GM12878 (cell line): Measurements from ENCODE around the gene SUGCT. TPM values are rescaled to one million over a fixed set of nuclear protein-coding genes. Genes with fewer than 3 reads are reported as not detected.

Experiments
- ATAC-seq: fragments of 200-7000 bp; cut with Tn5 transposase; 3 replicates; pipeline ENCODE4 v1.9.1; 2020; ENCODE audit warnings: mild to moderate bottlenecking, moderate library complexity
- BruUV-seq: library from RNA; stranded (reverse); fragments of 400-500 nt; replicated peaks from 2 replicates; lab custom pipeline; 2021; lab: Mats Ljungman, UMichigan
- CTCF ChIA-PET: fragments of 300-600 bp; sonication (Branson Sonifier 250); formaldehyde crosslinking; extraction: SDS; loops from one replicate; lab custom pipeline; 2021; ENCODE audit warnings: inconsistent platforms; lab: Yijun Ruan, JAX
- POLR2A ChIA-PET: fragments of 350-600 bp; formaldehyde crosslinking; extraction: SDS; loops from one replicate; lab custom pipeline; 2021; ENCODE audit warnings: inconsistent platforms; lab: Charles Lee
- RAD21 ChIA-PET: fragments of 300-600 bp; sonication (Branson Sonifier 250); formaldehyde crosslinking; loops from one replicate; lab custom pipeline; 2023; ENCODE audit warnings: antibody characterized with exemption; ENCODE audit not compliant: unreplicated experiment; lab: Charles Lee
- SMC1A ChIA-PET: fragments of 300-600 bp; sonication (Branson Sonifier 250); formaldehyde crosslinking; loops from one replicate; lab custom pipeline; 2023; ENCODE audit not compliant: unreplicated experiment, uncharacterized antibody; lab: Charles Lee
- DNase-seq: peaks from one replicate; pipeline ENCODE4 v3.0.0-alpha.2; 2011; ENCODE audit warnings: low read depth, low spot score
- FAIRE-seq: peaks from 3 replicates; lab custom pipeline; 2011; peaks lifted over from hg19 to GRCh38; lab: Jason Lieb, UNC
- H2AFZ ChIP-seq: 2 replicates; pipeline ENCODE4 v1.6.0; 2011; ENCODE audit warnings: low read depth, low read length, control low read depth; ENCODE audit not compliant: control insufficient read depth
- H3K27ac ChIP-seq: 2 replicates; pipeline ENCODE4 v1.5.1; 2011; ENCODE audit warnings: control low read depth; ENCODE audit not compliant: control insufficient read depth, insufficient read depth
- H3K27me3 ChIP-seq, 2 experiments: replicated peaks in 1 of 2; 2 replicates each; pipeline versions ENCODE4 v1.6.0 to v1.6.1; 2011; ENCODE audit warnings: low read length in 1 of 2; ENCODE audit not compliant: control insufficient read depth in 2 of 2, insufficient read depth in 2 of 2
- H3K36me3 ChIP-seq, 2 experiments: 2 replicates each; pipeline ENCODE4 v1.5.1; 2011; ENCODE audit warnings: low read length in 1 of 2; ENCODE audit not compliant: control insufficient read depth in 2 of 2, insufficient read depth in 2 of 2
- H3K4me1 ChIP-seq: 2 replicates; pipeline ENCODE4 v1.6.1; 2011; ENCODE audit warnings: mild to moderate bottlenecking, low read length, moderate library complexity, mixed read lengths; ENCODE audit not compliant: control insufficient read depth, insufficient read depth
- H3K4me2 ChIP-seq: 2 replicates; pipeline ENCODE4 v1.6.0; 2011; ENCODE audit warnings: control low read depth; ENCODE audit not compliant: control insufficient read depth, insufficient read depth
- H3K4me3 ChIP-seq: fragments of 200-600 bp; sonication (generic); 2 replicates; pipeline ENCODE4 v1.5.1; 2016
- H3K79me2 ChIP-seq: 2 replicates; pipeline ENCODE4 v1.6.0; 2011; ENCODE audit warnings: low read length; ENCODE audit not compliant: control insufficient read depth, insufficient read depth
- H3K9ac ChIP-seq: 2 replicates; pipeline ENCODE4 v1.8.0; 2011; ENCODE audit warnings: low read length, control low read depth, mixed read lengths; ENCODE audit not compliant: control insufficient read depth, insufficient read depth
- H3K9me3 ChIP-seq: replicated peaks from 3 replicates; pipeline ENCODE4 v1.5.1; 2011; ENCODE audit warnings: mild to moderate bottlenecking, low read length; ENCODE audit not compliant: control insufficient read depth, insufficient read depth
- H4K20me1 ChIP-seq: 2 replicates; pipeline ENCODE4 v1.6.0; 2011; ENCODE audit not compliant: control insufficient read depth, insufficient read depth
- BHLHE40 ChIP-seq, 2 experiments: fragments of 450-650 bp in 1 of 2; IDR thresholded peaks; 2 replicates each; pipeline ENCODE4 v1.6.1; 2011 to 2017; ENCODE audit warnings: low read depth in 2 of 2, borderline replicate concordance in 1 of 2, improper control_type of control experiment in 1 of 2, low read length in 1 of 2, mild to moderate bottlenecking in 1 of 2
- HSF1 ChIP-seq: fragments of 150-350 bp; IDR thresholded peaks from 2 replicates; pipeline ENCODE4 v1.6.1; 2014; ENCODE audit warnings: mild to moderate bottlenecking, low read depth, low read length
- LARP7 ChIP-seq: fragments of 450-650 bp; IDR thresholded peaks from 2 replicates; pipeline ENCODE4 v1.6.1; 2017; ENCODE audit warnings: mild to moderate bottlenecking
- RBBP5 ChIP-seq: fragments of 200-600 bp; sonication (generic); conservative IDR thresholded peaks from 2 replicates; pipeline ENCODE4 v1.6.1; 2016
- SP1 ChIP-seq: IDR thresholded peaks from one replicate; pipeline ENCODE4 v1.6.1; 2011; ENCODE audit warnings: low read depth, low read length
- SUZ12 ChIP-seq: fragments of 200-600 bp; sonication (generic); IDR thresholded peaks from one replicate; pipeline ENCODE4 v1.6.1; 2018; ENCODE audit warnings: antibody characterized with exemption, mild to moderate bottlenecking; ENCODE audit not compliant: unreplicated experiment
- TAF1 ChIP-seq: IDR thresholded peaks from 2 replicates; pipeline ENCODE4 v1.6.1; 2011; ENCODE audit warnings: mild to moderate bottlenecking, low read depth, low read length, borderline replicate concordance
- TCF12 ChIP-seq: IDR thresholded peaks from 2 replicates; pipeline ENCODE4 v1.6.1; 2011; ENCODE audit warnings: low read depth, mild to moderate bottlenecking, low read length
- ZNF207 ChIP-seq: fragments of 450-650 bp; IDR thresholded peaks from 2 replicates; pipeline ENCODE4 v1.6.1; 2014; ENCODE audit warnings: antibody characterized with exemption, mild to moderate bottlenecking, borderline replicate concordance
- WGBS: methylation state at CpG from one replicate; pipeline ENCODE4 v1.1.6; 2016; ENCODE audit warnings: low lambda C conversion rate; ENCODE audit not compliant: insufficient replicate concordance, insufficient coverage; ENCODE audit errors: missing lambda C conversion rate; 5-methylcytosine and 5-hydroxymethylcytosine counted together
- in situ Hi-C: fragments of 300-500 bp; cut with MboI; formaldehyde crosslinking; loops from 9 replicates; pipeline ENCODE4 v1.14.3; 2018; ENCODE audit warnings: mixed read lengths
- intact Hi-C: fragments of 100-400 bp; cut with micrococcal nuclease; formaldehyde crosslinking; loops from one replicate; pipeline ENCODE4 v1.14.2; 2022; ENCODE audit not compliant: unreplicated experiment
- polyA plus RNA-seq, 11 experiments: library from polyadenylated mRNA; depleted of rRNA in 4 of 11; unstranded in 6 of 11; stranded (reverse) in 5 of 11; fragments of >200 nt; fragmentation: Nextera tagmentation in 4 of 11; fragmentation: Illumina TruSeq in 1 of 11; extraction: Ambion mirVana in 4 of 11; extraction: Trizol in 1 of 11; gene quantifications; 1 replicate in 1 of 11; 2 replicates in 10 of 11; pipeline versions ENCODE4 v1.2.1 to v1.2.3, GENCODE V29; 2011 to 2016; ENCODE audit warnings: inconsistent platforms in 2 of 11, missing spikeins in 2 of 11, low read depth in 1 of 11
- total RNA-seq, 4 experiments: library from RNA; depleted of rRNA in 3 of 4; stranded (reverse); fragments of >200 nt in 3 of 4; fragmentation: Illumina TruSeq in 1 of 4; extraction: Trizol in 1 of 4; gene quantifications; 2 replicates each; pipeline versions ENCODE4 v1.2.1 to v1.2.3, GENCODE V29; 2013 to 2021
- TF ChIP-seq, protein P1 (sequence below): fragments of 450-650 bp; formaldehyde crosslinking; IDR thresholded peaks from 2 replicates; pipeline ENCODE4 v1.5.0; 2022; ENCODE audit warnings: mild to moderate bottlenecking, missing genetic modification characterization
- TF ChIP-seq, protein P2 (sequence below): fragments of 450-650 bp; IDR thresholded peaks from 2 replicates; pipeline ENCODE4 v1.6.1; 2017; ENCODE audit warnings: borderline replicate concordance
- TF ChIP-seq, protein P3 (sequence below): fragments of 450-650 bp; IDR thresholded peaks from 2 replicates; pipeline ENCODE4 v1.6.1; 2018; ENCODE audit warnings: borderline replicate concordance, mild to moderate bottlenecking; ENCODE audit not compliant: partially characterized antibody

SUGCT gene
- total and polyA plus RNA-seq, 10 of the 15 experiments (the other 5 are each of a cell fraction or from before 2014, with no cell fraction given): 0.08 to 1.2 (median 0.67) TPM; not detected in 1

DNA sequence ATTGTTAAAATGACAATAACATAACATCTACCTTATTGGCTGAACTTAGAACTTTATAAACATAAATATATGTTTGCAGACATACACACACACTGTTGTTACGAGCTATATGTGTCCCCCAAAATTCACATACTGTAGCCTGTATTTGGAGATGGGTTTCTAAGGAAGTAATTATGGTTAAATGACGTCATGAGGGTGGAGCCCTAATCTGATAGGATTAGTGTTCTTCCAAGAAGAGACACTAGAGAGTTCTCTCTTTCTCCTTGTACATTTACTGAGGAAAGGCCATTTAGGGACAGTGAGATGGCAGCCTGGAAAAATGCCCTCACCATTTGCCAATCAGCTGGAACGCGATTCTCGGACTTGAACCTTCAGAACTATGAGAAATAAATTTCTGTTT is 211.7 kb downstream of the SUGCT start (continued):
- TF ChIP-seq, protein P1, sequence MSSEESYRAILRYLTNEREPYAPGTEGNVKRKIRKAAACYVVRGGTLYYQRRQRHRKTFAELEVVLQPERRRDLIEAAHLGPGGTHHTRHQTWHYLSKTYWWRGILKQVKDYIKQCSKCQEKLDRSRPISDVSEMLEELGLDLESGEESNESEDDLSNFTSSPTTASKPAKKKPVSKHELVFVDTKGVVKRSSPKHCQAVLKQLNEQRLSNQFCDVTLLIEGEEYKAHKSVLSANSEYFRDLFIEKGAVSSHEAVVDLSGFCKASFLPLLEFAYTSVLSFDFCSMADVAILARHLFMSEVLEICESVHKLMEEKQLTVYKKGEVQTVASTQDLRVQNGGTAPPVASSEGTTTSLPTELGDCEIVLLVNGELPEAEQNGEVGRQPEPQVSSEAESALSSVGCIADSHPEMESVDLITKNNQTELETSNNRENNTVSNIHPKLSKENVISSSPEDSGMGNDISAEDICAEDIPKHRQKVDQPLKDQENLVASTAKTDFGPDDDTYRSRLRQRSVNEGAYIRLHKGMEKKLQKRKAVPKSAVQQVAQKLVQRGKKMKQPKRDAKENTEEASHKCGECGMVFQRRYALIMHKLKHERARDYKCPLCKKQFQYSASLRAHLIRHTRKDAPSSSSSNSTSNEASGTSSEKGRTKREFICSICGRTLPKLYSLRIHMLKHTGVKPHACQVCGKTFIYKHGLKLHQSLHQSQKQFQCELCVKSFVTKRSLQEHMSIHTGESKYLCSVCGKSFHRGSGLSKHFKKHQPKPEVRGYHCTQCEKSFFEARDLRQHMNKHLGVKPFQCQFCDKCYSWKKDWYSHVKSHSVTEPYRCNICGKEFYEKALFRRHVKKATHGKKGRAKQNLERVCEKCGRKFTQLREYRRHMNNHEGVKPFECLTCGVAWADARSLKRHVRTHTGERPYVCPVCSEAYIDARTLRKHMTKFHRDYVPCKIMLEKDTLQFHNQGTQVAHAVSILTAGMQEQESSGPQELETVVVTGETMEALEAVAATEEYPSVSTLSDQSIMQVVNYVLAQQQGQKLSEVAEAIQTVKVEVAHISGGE: no peak

DNA sequence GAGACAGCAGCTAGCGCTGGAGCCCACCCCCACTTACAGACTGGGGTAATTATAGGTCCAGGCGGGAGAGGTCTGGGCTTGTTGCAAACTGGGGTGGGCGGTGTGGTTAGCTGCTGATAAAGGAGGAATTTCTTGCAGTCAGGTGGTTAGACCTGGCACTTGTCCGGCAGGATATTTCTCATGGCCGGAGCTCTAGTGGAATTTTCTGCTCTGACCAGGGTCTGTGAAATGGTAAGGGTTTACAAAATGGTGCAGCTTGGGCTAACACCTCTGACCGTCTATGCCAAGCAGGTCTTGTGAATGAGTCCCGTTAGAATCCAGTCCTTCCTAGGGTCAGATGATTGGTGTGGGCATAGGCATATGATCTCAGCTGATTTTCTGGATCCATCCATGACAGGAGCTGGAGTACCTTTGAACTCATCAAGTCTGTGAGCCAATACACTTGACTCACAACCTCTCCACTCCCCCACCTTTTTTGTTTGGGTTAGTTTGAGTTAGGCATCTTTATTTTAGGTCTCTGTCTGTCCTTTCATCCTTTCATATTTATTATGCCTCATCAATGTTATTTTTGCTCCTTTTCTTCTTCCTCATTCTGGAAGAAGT is 213.4 kb downstream of the SUGCT start:
- no peaks in the 10 kb centered on the region for H4K20me1 ChIP-seq
- no peaks in the 10 kb centered on the region for H3K79me2 ChIP-seq
- DNase-seq: no peak
- intact Hi-C loops (no loop called here), in situ Hi-C loops (no loop called here)
- no peak overlapping the region for H3K4me3 ChIP-seq
- 59% methylated on average over 7 of the region's 7 CpGs for WGBS
- no peaks in the 10 kb centered on the region for H3K27me3 ChIP-seq
- no peaks in the 10 kb centered on the region for H3K4me1 ChIP-seq
- no peak overlapping the region for H3K4me2 ChIP-seq
- H3K27ac ChIP-seq: no peak overlapping the region
- no peak overlapping the region for H3K9ac ChIP-seq
- ATAC-seq: no peak
- CTCF ChIA-PET: no interaction called here
- no TSS peak for BruUV-seq
- H3K36me3 ChIP-seq: no peaks in the 10 kb centered on the region
- no peak overlapping the region for H2AFZ ChIP-seq
- no peak for FAIRE-seq
- POLR2A ChIA-PET: no interaction called here
- TF ChIP-seq LARP7: no peak
- TF ChIP-seq TAF1: no peak
- TF ChIP-seq HSF1: no peak
- TF ChIP-seq ZNF207: no peak
- no peak for TF ChIP-seq TCF12
- TF ChIP-seq BHLHE40 (IDR thresholded peaks at IDR 0.05; ENCODE audit: borderline replicate concordance in 1 of 2, low read depth in 2 of 2, low read length in 1 of 2): no peak
- TF ChIP-seq, protein P2, sequence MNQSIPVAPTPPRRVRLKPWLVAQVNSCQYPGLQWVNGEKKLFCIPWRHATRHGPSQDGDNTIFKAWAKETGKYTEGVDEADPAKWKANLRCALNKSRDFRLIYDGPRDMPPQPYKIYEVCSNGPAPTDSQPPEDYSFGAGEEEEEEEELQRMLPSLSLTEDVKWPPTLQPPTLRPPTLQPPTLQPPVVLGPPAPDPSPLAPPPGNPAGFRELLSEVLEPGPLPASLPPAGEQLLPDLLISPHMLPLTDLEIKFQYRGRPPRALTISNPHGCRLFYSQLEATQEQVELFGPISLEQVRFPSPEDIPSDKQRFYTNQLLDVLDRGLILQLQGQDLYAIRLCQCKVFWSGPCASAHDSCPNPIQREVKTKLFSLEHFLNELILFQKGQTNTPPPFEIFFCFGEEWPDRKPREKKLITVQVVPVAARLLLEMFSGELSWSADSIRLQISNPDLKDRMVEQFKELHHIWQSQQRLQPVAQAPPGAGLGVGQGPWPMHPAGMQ: no peak
- TF ChIP-seq, protein P3, sequence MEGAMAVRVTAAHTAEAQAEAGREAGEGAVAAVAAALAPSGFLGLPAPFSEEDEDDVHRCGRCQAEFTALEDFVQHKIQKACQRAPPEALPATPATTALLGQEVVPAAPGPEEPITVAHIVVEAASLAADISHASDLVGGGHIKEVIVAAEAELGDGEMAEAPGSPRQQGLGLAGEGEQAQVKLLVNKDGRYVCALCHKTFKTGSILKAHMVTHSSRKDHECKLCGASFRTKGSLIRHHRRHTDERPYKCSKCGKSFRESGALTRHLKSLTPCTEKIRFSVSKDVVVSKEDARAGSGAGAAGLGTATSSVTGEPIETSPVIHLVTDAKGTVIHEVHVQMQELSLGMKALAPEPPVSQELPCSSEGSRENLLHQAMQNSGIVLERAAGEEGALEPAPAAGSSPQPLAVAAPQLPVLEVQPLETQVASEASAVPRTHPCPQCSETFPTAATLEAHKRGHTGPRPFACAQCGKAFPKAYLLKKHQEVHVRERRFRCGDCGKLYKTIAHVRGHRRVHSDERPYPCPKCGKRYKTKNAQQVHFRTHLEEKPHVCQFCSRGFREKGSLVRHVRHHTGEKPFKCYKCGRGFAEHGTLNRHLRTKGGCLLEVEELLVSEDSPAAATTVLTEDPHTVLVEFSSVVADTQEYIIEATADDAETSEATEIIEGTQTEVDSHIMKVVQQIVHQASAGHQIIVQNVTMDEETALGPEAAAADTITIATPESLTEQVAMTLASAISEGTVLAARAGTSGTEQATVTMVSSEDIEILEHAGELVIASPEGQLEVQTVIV: no peak
- no peak for TF ChIP-seq SUZ12
- TF ChIP-seq RBBP5: no peak
- no peak for TF ChIP-seq SP1
- SMC1A ChIA-PET: no interaction called here
- RAD21 ChIA-PET: no interaction called here
- no peaks in the 10 kb centered on the region for H3K9me3 ChIP-seq
